Measurements from ENCODE around the gene SLC16A2.

Gene SLC16A2

GRCh38 chrX:74550295-74550802 is 129.1 kb downstream of the SLC16A2 start:
- ChIA-PET CTCF (no interaction called here), POLR2A (no interaction called here)
- TF ChIP-seq SUZ12 (IDR thresholded peaks at IDR 0.05) (no peak), FOXA1 (IDR thresholded peaks at IDR 0.05) (no peak), TARDBP (IDR thresholded peaks at IDR 0.05) (no peak), FOXK2 (IDR thresholded peaks at IDR 0.05) (no peak), HDGF (IDR thresholded peaks at IDR 0.05; ENCODE audit: borderline replicate concordance) (no peak), LEF1 (IDR thresholded peaks at IDR 0.05; ENCODE audit: borderline replicate concordance) (no peak), L3MBTL2 (conservative IDR thresholded peaks at IDR 0.05) (peak; percentile 56)
- peak; percentile 87 for DNase-seq (ENCODE audit: extremely low spot score)

DNA sequence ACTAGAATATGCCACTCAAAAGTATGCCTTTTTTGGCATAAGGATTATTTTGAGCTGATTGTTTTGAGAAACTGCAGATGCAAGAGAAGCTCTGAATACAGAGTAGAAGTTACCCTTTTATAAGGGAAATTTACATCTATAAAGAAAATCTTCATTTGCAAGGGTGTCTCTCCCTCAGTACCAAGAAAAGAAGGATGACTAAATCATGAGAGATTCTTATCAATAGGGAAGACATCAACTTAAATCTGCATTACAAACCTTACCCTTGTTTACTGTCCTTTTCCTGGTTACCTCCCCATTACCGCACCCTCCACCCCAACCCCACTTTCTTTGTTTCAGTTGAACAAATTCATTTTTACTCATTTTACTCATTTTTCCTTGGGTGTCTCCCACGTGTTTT is 130.6 kb downstream of the SLC16A2 start:
- TF ChIP-seq L3MBTL2 (conservative IDR thresholded peaks at IDR 0.05) (no peak), LEF1 (IDR thresholded peaks at IDR 0.05; ENCODE audit: borderline replicate concordance) (no peak), SP1 (IDR thresholded peaks at IDR 0.05) (no peak), TARDBP (IDR thresholded peaks at IDR 0.05) (no peak), BHLHE40 (IDR thresholded peaks at IDR 0.05; ENCODE audit: borderline replicate concordance) (no peak), ZNF384 (IDR thresholded peaks at IDR 0.05) (no peak), HDGF (IDR thresholded peaks at IDR 0.05; ENCODE audit: borderline replicate concordance) (no peak), FOXK2 (IDR thresholded peaks at IDR 0.05) (no peak), CTBP1 (IDR thresholded peaks at IDR 0.05; ENCODE audit: borderline replicate concordance) (no peak), FOXM1 (IDR thresholded peaks at IDR 0.05; ENCODE audit: borderline replicate concordance) (no peak), ELF4 (IDR thresholded peaks at IDR 0.05) (no peak), FOXA1 (IDR thresholded peaks at IDR 0.05) (no peak)
- ChIA-PET CTCF (interaction anchor here (0.6 kb wide), 1 partner anchor 237 kb away, joined by 4 read pairs; no protein-coding TSS in a partner anchor), POLR2A (no interaction called here)
- no peak for DNase-seq (ENCODE audit: extremely low spot score)

GRCh38 chrX:74557378-74557777 is 136.1 kb downstream of the SLC16A2 start:
- CTCF ChIA-PET = interaction anchor here (0.7 kb wide), 1 partner anchor 62 kb away, joined by 3 read pairs; no protein-coding TSS in a partner anchor
- no peak for TF ChIP-seq FOXA1 (IDR thresholded peaks at IDR 0.05)
- TF ChIP-seq CTBP1 (IDR thresholded peaks at IDR 0.05; ENCODE audit: borderline replicate concordance) = no peak
- no peak for TF ChIP-seq LEF1 (IDR thresholded peaks at IDR 0.05; ENCODE audit: borderline replicate concordance)
- TF ChIP-seq PKNOX1 (IDR thresholded peaks at IDR 0.05) = no peak
- TF ChIP-seq ARNT (IDR thresholded peaks at IDR 0.05) = no peak
- TF ChIP-seq ELF4 (IDR thresholded peaks at IDR 0.05) = no peak
- TF ChIP-seq TARDBP (IDR thresholded peaks at IDR 0.05) = no peak

DNA sequence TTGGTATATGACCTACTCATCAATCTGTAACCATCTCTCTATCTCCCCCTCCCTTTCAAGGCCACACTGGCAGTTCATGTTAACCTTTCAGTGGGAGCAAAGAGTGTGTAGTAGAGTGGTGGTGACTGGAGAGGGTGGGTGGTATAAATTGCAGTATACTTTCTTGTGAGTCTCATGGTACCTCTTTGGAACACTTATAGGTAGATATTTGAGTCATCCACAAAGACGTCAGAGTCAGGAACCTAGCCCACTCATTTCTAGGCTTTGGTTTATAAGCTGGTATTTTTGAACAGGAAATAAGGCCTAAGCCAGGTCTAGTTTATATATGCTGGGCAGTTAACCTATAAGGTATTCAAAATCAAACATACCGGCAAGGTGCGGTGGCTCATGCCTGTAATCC is 156.8 kb downstream of the SLC16A2 start:
- POLR2A ChIA-PET = no interaction called here
- DNase-seq (ENCODE audit: extremely low spot score) = no peak
- CTCF ChIA-PET = no interaction called here
- TF ChIP-seq CTBP1 (IDR thresholded peaks at IDR 0.05; ENCODE audit: borderline replicate concordance) = no peak
- no peak for TF ChIP-seq FOXK2 (IDR thresholded peaks at IDR 0.05)
- no peak for TF ChIP-seq SP1 (IDR thresholded peaks at IDR 0.05)
- no peak for TF ChIP-seq L3MBTL2 (conservative IDR thresholded peaks at IDR 0.05)
- TF ChIP-seq FOXA1 (IDR thresholded peaks at IDR 0.05) = no peak
- no peak for TF ChIP-seq ARNT (IDR thresholded peaks at IDR 0.05)
- TF ChIP-seq ELF4 (IDR thresholded peaks at IDR 0.05) = no peak
- TF ChIP-seq ZNF384 (IDR thresholded peaks at IDR 0.05) = no peak
- no peak for TF ChIP-seq LEF1 (IDR thresholded peaks at IDR 0.05; ENCODE audit: borderline replicate concordance)
- TF ChIP-seq PKNOX1 (IDR thresholded peaks at IDR 0.05) = no peak
- no peak for TF ChIP-seq BHLHE40 (IDR thresholded peaks at IDR 0.05; ENCODE audit: borderline replicate concordance)
- TF ChIP-seq TARDBP (IDR thresholded peaks at IDR 0.05) = no peak
- TF ChIP-seq HDGF (IDR thresholded peaks at IDR 0.05; ENCODE audit: borderline replicate concordance) = no peak
- TF ChIP-seq SUZ12 (IDR thresholded peaks at IDR 0.05) = no peak
- TF ChIP-seq NFRKB (IDR thresholded peaks at IDR 0.05) = no peak
- TF ChIP-seq FOXM1 (IDR thresholded peaks at IDR 0.05; ENCODE audit: borderline replicate concordance) = no peak

More at GRCh38 chrX:74557378-74557777, 136.1 kb downstream of the SLC16A2 start:
- no peak for DNase-seq (ENCODE audit: extremely low spot score)
- POLR2A ChIA-PET = no interaction called here

DNA sequence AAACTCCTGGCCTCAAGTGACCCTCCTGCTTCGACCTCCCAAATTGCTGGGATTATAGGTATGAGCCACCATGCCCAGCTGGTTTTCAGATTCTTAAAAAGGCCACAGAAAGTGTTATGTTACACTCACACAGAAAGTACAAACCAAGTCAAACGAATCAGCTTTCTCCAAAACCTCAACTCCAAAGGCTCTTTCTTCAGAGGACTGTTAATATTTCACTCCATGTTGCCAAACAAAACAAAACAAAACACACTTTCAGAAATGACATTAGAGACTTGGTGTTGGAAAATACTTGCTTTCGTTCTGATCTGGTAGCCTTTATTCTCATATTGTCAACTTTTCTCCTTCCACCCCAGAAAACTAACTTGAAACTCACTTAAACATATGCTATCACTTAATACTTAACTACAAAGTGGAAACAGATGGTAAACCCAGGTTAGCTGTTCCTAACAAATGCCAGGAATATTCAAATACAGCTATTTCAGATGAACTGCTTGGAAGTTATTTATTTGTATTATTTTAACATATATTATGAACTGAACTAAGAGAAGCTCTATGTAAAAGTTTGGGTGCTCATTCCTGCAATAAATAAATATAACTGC is 158.4 kb downstream of the SLC16A2 start:
- TF ChIP-seq TARDBP (IDR thresholded peaks at IDR 0.05) = no peak
- no peak for TF ChIP-seq SUZ12 (IDR thresholded peaks at IDR 0.05)
- no peak for TF ChIP-seq PKNOX1 (IDR thresholded peaks at IDR 0.05)
- TF ChIP-seq ARNT (IDR thresholded peaks at IDR 0.05) = no peak
- TF ChIP-seq FOXM1 (IDR thresholded peaks at IDR 0.05; ENCODE audit: borderline replicate concordance) = no peak
- TF ChIP-seq SP1 (IDR thresholded peaks at IDR 0.05) = no peak
- no peak for TF ChIP-seq BHLHE40 (IDR thresholded peaks at IDR 0.05; ENCODE audit: borderline replicate concordance)
- TF ChIP-seq FOXA1 (IDR thresholded peaks at IDR 0.05) = no peak
- no peak for TF ChIP-seq L3MBTL2 (conservative IDR thresholded peaks at IDR 0.05)
- no peak for TF ChIP-seq ELF4 (IDR thresholded peaks at IDR 0.05)
- no peak for TF ChIP-seq CTBP1 (IDR thresholded peaks at IDR 0.05; ENCODE audit: borderline replicate concordance)
- no peak for TF ChIP-seq NFRKB (IDR thresholded peaks at IDR 0.05)
- TF ChIP-seq ZNF384 (IDR thresholded peaks at IDR 0.05) = no peak
- no peak for TF ChIP-seq LEF1 (IDR thresholded peaks at IDR 0.05; ENCODE audit: borderline replicate concordance)
- TF ChIP-seq FOXK2 (IDR thresholded peaks at IDR 0.05) = no peak
- TF ChIP-seq HDGF (IDR thresholded peaks at IDR 0.05; ENCODE audit: borderline replicate concordance) = no peak
- POLR2A ChIA-PET = no interaction called here
- DNase-seq (ENCODE audit: extremely low spot score) = no peak
- CTCF ChIA-PET = no interaction called here

Measured in HEK293T (cell line).